Stimulated activated CD4-positive, alpha-beta T cell treated with anti-CD3 and anti-CD28 coated beads, Interleukin-15, amount 100 ng/mL, for 24 hours (primary cell): ENCODE measurements around the gene NEK10.

Source experiments
- DNase-seq: peaks from one replicate; pipeline ENCODE4 v3.0.0-alpha.2; 2020

NEK10 gene

DNA sequence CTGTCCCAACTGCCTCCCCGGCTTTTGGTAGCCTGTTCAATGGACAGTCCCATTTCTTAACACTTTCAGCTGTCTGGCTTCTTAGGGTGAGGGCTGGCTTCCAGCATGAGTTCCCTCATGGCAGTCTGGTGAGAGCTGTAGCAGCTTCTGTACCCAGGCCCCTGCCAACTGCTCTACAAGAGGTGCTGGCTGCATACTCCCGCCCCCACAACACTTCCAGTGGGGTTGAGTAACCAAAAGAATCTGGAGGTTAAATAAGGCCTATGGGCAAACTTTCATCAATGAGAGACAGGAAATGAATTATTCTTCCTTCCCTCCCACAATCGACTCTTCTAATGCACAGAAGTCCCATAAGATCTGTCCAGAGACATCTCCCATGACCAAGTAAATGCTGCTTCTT, 145.0 kb downstream of the NEK10 start:
- DNase-seq = no peak

DNA sequence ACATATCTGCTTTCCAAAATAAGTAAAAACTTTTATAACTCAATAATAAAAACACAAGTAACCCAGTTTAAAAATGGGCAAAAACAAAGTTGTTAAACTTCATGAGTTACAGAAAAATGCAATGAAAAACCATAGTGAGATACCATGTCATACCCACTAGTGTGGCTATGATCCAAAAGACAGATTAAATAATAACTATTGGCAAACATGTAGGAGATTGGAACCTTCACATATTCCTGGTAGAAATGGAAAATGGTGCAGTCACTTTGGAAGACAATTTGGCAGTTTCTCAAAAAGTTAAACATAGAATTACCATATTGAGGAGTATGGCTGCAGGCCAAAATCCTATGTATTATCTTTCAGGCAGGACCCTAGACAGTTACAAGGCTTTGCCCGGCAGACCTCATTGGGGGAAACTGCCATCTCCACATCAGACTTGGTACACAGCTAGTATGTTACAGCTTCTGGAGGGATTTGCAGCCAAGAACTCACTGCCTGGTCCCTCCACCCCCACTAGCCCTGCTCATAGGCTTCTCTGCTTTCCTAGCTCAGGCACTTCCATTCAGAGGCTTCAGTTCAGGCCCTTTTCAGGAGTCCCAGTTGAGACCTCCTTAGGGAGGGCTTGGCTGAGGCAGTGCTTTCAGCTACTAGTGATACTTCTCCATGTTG, 147.8 kb downstream of the NEK10 start:
- no peak for DNase-seq

DNA sequence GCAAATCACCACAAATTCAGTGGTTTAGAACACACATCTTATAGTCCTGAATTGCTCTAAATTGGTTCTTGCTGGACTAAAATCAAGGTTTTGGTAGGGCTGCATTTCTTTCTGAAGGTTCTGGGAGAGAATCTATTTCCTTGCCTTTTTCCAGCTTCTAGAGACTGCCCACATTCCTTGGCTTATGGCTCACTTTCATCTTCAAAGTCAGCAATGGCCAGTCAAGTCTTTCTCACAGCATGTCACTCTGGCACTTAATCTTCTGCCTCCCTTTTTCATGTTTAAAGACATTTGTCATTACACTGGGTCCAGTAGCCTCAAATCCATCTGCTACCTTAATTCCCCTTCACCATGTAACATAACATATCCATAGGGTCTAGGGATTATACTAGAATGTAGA, 149.0 kb downstream of the NEK10 start:
- DNase-seq = no peak

DNA sequence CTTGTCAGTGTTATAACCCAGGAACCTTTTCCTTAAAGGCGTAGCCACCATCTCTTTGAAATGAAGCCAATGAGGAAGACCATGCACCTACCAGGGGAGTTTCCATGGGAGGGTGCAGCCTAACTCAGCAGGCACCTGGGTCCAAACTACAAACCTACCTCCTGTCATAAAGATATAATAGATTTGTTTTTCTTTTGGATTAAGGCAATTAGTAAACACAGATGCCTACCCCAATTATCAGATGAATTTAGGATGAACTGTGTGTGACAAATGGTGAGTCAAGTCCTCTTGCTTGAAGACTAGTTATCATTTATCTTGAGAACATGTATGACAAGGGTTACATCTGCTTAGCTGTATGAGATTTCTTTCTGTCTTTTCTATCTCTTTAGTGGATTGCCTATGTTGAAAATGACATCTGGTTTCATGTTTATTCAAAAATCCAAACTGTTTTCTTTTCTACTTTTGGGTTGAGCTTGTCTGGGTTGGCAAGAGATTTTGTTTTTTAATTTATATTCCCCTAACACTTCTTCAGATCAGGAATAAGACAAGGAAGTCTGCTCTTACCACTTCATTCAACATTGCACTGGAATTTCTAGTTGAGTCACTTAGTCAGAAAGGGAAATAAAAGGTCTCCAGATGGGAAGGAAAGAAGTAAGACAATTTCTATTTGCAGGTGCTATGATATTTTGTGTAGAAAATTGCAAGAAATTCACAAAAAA, 149.9 kb downstream of the NEK10 start:
- no peak for DNase-seq

DNA sequence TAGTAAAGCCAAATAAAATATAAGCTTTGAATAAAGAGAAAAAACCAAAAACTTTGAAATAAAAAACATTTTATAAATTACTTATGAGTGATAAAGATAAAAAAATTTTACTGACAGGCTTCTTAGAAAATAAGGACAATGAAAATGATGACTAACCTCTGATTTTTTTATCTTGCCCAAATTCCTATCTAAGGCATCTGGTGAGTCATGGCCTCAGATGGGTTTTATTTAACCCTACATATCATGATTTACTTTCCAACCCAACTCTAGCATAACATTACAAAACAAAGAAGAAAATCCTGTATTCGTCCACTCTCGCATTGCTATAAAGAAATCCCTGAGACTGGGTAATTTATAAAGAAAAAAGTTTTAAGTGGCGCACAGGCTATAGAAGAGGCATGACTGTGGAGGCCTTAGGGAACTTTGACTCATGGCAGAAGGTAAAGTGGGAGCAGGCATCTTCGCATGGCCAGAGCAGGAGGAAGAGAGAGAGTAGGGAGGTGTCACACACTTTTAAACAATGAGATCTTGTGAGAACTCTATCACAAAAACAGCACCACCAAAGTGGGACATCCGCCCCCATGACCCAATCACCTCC, 152.1 kb downstream of the NEK10 start:
- no peak for DNase-seq

DNA sequence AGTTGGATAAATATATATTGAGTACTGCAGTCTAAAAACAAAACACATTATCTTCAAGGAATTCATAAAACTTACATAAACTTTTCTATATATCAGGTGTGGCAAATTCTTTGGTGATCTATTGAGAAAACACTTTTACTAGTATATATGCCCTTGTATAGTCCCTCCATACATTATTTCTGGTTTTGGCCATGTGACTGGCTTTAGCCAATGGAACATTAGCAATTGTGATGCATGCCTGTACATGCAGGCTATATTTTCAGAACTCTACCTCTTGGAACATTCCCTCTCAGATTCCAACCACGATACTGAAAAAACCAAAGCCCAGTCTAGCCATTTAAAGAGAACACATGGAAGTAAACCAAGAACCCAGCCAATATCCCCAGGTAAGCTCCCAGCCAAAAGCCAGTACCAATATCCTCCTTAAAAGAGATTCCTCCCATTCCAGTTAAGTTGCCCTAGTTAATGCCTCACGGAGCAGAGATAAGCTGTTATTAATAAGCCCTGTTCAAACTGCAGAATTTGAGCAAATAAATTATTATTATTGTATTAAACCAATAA, 152.8 kb downstream of the NEK10 start:
- DNase-seq = no peak

DNA sequence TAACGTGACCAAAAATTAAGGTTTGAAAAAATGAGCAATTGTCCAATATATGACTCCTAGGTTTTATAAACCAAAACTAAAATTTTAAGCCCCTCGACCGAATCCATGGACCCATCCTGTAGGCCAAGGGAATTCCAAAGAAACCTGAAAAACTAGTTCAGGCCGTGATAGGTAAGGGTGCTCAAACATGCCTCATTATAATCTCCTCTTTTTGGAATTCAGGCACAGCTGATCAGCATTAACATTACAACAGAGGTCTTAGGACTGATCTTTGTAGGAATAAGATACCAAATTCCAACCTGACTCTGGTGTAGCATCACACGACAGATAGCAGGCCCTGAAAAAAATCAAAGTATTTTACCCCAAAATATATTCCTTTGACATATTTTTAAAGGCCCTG, 155.7 kb downstream of the NEK10 start:
- no peak for DNase-seq

DNA sequence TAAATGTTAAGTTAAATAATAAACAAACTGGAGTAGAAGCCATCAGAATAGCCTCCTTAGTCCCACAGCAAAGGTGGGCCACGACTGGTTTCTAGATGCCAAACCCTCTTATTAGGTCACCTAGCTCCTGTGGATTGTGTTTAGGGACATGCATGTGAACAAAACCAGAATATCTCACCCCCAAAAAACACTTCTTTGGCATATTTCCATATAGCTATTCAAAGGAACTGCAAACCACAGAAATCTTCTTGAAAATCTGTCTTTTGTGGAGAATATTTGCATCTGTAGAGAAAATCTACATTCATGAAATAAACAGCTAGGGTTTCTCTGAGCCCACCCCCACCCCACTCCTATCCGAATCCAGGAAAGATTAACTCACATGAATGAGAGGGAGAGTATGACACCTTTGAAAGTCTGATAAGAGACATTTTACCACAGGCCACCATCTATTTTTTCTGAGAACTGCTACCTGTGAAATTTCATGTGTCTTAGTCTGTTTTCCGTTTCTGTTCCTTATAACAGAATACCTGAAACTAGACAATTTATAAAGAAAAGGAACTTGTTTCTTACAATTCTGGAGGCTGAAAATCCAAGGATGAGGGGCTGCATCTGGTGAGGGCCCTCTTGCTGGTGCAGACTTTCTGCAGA, 159.4 kb downstream of the NEK10 start:
- DNase-seq = no peak

DNA sequence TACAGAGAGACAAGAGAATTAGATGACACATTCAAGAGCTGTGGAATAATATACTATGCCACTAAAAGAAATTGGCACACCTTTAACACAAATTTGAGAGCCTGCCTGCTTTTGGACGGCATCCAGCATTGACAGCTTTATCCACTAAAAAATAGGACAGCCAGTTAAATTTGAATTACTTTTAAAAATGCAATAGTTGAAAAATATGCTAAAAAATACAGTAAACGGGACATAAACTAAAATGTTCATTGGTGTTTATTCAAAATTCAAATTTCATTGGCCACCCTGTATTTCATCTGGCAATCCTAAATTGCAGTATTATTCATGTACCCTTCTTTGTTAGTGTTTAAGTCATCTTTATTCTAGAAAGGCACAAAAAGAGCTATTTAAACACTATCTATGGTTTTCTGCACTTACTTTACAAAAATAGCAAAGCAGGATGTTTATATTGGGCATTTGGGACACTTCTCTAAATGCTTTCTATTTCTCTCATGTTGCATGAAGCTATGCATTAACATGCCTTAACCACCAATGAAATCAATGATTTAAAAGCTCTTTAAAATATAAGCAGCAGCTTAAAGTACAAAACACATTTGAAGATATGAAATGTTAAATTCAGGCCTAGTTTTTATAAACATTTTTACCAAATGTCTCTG, 160.1 kb downstream of the NEK10 start:
- no peak for DNase-seq

DNA sequence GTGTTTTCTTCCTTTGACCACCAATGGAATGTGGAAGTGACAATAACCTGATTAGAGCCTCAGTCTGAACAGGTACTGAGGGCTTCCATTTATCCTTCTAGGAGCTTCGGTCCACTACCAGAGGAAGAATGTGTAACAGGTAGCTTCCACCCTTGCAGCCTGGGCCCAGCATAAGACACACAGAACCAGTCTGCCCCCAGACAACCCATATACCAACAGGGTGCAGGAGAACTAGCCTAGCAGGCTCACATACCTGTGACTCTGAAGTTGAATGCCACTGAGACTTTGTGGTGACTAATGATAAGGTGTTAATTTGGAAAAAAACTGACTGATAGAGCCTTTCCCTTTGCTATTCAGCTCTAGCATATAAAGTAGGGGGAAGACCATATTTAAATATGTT, 166.2 kb downstream of the NEK10 start:
- no peak for DNase-seq

DNA sequence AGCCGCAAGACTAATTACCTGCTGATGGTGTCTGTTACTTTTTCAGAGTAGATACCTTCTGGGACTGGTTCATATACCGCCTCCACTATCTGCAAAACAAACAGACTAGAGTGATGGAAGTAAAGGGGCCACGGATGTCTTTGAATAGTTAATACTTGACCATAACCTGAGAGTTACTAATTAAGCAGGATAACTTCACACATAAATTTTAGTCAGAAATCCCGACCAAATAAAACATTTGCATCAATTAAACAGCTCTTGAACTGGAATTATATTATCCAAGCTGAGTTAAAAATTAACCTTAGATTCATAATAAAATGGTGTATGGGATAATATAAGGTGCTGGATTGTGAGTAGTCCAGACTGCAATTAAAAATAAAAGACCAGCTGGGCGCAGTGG, 167.7 kb downstream of the NEK10 start:
- DNase-seq = no peak

DNA sequence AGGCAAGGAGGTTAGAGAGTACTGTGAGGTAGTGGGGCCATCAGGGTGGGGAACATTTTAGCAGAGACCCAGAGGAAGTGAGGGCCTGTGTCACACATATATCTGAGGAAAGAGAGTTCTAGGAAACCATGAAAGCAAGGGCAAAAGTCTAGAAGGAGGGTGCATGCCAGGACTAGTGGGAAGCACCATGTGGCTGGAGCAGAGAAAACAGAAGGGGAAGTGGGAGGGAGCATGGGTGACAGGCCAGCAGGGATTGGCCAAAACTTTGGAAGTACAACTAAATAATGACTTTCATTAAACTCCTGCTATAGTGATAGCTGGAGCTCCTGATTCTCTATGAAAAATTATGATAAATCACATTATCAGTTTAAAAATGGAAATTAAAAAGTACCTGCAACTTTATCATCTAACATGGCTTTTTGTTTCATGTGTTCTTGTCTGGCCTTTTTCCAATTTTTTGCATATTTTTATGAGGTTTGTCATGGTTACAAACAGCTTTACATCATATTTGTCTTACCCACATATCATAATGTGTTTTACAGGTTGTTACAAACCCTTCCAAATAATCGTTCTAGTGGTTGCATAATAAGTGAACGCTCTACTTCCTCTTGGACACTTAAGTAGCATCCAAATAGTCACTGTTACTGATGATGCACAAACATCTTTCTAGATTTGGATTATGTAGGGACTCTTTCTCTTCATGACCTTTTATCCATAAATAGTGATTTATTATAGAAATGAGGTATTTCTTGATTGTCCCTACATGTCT, 168.3 kb downstream of the NEK10 start:
- no peak for DNase-seq

DNA sequence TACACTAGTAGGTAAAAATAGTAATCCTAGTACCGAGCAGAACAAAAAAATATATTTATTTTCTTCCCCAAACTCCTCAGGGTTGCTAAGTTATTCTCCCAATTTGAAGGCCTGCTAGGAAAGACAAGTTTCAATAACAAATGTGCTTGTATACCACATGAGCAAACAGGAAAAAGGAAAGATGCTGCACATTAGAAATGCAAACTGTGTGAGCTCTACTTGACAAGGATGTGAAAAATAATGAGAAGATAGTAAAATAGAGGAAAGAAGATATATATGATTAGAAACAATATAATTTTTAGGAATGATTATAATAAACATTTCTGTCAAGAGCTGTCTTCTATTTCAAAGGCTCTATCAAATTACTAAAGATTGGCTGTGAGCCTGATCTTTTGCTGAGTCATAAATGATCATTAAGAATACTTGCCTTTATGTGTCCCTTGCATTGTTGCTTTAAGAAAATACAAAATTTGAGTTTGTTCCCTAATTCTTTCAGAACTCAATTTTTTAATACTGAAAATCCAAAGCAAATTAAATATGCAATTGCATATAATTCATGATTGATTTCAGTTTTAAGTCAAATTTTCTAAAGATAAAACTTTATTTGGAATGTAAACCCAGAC, 174.2 kb downstream of the NEK10 start:
- DNase-seq = no peak

DNA sequence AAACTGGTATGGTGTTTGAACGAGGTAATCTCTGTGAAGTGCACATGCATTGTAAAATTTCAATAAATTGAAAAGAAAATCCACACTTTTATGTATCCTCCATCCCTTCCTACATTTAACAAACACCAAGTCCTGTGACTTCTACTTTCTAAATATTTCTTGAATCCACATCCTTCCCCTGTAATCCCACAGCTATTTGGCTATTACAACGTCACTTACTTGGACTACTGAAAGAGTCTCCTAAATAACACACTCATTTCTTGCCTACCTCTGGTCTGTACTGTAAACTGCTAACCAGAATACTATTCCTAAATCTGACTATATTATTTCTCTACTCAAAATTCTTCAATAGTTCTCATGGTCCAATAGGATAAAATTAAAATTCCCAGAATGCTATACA, 176.1 kb downstream of the NEK10 start:
- no peak for DNase-seq

DNA sequence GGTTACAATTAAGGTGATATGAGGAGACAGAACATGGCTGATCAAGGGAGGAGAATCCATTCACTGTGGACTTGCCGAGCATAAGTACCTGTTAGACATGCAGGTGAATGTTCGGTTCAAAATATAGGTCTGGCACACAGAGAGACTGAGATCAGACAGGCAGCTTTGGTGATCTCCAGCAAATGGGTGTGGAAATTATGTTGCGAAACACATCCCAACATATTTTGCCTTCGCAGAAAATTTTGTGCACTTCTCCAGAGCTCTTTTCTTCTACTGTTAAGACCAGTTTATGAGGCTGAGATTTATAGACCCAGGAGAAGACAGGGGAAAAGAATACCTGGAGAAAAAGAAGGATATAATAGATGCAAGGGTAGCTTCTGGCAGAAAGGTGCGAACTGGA, 183.2 kb downstream of the NEK10 start:
- no peak for DNase-seq

DNA sequence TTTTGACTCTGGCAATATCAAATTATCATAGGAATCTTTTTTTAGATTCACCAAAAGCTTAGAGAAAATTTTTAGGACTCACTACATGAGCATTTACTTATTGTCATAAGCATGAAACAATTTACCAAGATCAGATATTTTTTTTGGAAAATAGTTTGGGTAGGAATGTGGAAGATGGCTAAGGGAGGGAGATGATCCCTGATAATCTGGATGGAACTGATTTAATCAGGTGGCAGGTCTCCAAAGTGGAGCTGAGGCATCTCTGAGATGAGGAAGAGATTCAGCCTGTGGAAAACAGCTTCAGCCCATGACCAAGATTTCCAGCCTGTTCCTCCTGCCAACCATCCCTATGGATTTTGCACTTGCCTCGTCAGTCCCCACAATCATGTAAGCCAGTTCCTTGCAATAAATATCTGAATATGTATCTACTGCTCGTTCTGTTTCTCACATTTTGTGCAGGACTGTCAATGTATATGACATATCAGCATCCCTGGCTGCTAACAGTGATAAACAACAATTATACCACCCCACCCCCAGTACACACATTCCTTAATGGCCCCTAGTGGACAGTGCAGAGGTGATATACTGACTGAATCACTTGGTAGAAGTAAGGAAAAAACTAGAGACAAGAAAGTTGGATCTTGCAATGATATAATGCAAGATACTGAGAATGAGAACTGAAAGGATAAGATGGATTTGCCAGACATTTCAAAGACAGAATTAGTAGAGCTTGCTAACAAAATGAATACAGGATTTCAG, 183.8 kb downstream of the NEK10 start:
- no peak for DNase-seq

DNA sequence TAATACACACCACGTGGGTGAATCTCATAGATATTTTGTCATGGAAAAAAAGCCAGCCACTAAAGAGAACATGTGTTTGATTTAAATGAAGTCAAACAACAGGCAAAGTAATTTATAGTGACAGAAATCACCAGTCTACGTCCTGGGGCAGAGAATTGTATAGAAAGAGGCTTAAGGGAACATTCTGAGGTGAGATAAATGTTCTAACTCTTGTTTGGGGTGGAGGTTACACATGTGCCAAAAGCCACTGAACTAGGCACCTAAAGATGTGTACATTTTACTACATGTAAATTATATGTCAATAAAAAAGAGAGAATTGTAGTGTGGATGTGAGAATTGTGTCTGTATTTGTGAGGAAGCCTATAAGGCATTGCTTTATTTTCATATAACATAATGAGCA, 184.9 kb downstream of the NEK10 start:
- DNase-seq = no peak

DNA sequence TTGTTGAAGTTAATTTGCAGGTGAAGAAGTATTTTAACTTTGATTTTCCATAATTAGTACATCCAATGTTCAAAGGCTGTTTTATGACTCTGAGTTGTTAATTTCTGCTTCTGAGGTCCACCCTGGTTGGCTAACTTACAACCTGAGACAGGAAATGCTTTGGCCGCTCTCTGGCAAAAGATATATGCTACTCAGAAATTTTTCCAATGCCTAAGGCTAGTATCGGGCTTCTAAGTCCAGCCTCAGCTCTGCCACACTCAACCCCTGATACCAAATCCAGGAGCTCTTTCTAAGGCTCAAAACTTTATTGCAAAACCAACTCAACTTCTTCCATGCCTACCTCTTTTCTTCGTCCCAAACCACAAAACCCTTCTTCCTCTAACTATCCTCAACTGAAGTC, 192.9 kb downstream of the NEK10 start:
- no peak for DNase-seq

DNA sequence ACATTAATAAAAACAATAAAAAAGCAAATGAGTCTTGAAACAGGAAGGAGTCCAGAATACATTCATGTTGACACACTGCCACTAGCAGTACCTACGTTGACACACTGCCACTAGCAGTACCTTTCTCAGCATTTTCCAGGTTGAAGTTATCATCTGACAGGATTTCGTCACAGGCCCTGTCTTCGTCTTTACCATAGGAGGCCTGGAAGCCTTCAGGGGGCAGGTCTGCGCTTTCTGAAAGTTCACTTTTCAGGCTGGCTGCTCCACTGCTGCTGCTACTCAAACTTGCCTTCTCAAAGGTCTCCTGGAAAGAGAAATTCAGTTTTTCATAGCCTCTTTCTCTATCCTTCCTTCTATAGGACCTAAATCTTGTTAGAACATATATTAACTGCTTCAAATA, 194.7 kb downstream of the NEK10 start:
- no peak for DNase-seq

DNA sequence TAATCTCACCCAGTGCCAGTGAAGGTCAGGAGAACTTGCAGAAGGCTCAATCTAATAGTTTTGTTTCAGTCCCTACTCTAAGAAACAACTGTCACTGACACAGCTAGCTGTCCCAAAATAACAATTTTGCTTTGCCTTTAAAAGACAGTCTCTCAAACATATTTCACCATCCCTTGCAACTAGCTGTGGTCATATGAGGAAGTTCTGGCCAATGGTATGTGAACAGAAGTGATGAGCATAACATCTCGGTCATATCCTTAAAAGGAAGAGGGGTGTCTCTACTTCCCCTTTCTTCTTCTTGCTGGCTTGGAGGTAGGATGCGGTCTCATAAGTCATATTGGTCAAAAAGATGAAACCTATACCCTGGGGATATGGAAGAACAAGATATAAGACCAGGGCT, 198.1 kb downstream of the NEK10 start:
- DNase-seq = no peak

DNA sequence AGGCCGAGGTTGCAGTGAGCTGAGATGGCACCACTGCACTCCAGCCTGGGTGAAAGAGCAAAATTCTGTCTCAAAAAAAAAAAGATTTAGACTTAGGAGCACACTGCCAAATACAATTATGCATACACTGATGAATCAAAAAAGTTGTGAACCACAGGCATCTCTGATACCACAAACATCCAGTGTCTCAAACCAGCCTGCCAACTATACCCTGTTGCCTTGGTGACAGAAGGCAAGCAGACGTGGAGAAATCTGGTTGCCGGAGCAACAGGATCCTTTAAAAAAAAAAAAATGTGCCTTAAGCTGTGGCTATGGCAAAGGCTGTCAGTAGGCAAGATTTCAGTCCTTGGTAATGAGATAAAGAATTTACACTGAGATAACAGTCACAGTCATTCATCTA, 202.3 kb downstream of the NEK10 start:
- no peak for DNase-seq
